C4-2B (cell line): ENCODE data around the gene MRS2.

ENCODE experiments used
- ZFX ChIP-seq: fragments of 450-650 bp; IDR thresholded peaks from 2 replicates; pipeline ENCODE4 v1.6.1; 2017
- TF ChIP-seq, protein P1 (sequence below): fragments of 450-650 bp; conservative IDR thresholded peaks from 2 replicates; pipeline ENCODE4 v1.5.1; 2017; ENCODE audit warnings: mild to moderate bottlenecking

DNA sequence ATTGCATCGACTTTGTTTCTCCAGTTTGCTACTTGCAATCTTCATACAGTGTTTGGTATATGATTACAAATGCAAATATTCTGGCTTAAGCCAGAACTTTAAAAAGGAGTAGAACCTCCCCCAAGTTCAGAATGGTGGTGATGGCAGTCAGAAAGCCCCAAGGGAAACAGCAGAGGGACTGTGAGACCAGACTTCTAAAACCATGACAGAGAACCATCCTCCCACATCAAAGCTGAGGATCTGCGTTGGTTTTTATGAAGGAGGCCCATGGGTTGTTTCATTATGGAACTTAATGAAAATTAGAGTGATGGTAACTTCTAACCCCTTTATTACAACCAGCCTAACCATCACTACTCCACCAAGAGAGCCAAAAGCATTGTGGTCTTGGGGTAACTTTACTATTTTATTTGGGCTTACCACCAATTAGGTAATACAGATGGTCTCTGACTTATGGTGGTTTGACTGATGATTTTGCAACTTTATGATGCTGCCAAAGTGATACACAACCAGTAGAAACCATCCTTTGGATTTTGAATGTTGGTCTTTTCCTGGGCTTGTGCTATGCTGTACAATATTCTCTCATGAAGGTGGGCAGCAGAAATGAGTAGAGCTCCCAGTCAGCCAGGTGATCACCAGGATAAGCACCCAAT is 10.9 kb upstream of the MRS2 start:
- TF ChIP-seq, protein P1, sequence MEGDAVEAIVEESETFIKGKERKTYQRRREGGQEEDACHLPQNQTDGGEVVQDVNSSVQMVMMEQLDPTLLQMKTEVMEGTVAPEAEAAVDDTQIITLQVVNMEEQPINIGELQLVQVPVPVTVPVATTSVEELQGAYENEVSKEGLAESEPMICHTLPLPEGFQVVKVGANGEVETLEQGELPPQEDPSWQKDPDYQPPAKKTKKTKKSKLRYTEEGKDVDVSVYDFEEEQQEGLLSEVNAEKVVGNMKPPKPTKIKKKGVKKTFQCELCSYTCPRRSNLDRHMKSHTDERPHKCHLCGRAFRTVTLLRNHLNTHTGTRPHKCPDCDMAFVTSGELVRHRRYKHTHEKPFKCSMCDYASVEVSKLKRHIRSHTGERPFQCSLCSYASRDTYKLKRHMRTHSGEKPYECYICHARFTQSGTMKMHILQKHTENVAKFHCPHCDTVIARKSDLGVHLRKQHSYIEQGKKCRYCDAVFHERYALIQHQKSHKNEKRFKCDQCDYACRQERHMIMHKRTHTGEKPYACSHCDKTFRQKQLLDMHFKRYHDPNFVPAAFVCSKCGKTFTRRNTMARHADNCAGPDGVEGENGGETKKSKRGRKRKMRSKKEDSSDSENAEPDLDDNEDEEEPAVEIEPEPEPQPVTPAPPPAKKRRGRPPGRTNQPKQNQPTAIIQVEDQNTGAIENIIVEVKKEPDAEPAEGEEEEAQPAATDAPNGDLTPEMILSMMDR = no peak
- TF ChIP-seq ZFX = no peak
